OCI-LY3 (cell line): ENCODE measurements around the gene LMTK3.

Experiments used
- EZH2phosphoT487 ChIP-seq: fragments of 200-600 bp; shearing (Covaris generic); IDR thresholded peaks from 2 replicates; pipeline ENCODE4 v1.6.1; 2018; ENCODE audit warnings: antibody characterized with exemption, mixed run types, low read depth
- TF ChIP-seq, protein P1 (sequence below): fragments of 200-600, 300-600 bp; sonication (generic); IDR thresholded peaks from 2 replicates; pipeline ENCODE4 v1.5.1; 2014; ENCODE audit warnings: antibody characterized with exemption, low read length, low read depth

GRCh38 chr19:48540110-48540509, 28.5 kb upstream of the LMTK3 start:
- TF ChIP-seq, protein P1, sequence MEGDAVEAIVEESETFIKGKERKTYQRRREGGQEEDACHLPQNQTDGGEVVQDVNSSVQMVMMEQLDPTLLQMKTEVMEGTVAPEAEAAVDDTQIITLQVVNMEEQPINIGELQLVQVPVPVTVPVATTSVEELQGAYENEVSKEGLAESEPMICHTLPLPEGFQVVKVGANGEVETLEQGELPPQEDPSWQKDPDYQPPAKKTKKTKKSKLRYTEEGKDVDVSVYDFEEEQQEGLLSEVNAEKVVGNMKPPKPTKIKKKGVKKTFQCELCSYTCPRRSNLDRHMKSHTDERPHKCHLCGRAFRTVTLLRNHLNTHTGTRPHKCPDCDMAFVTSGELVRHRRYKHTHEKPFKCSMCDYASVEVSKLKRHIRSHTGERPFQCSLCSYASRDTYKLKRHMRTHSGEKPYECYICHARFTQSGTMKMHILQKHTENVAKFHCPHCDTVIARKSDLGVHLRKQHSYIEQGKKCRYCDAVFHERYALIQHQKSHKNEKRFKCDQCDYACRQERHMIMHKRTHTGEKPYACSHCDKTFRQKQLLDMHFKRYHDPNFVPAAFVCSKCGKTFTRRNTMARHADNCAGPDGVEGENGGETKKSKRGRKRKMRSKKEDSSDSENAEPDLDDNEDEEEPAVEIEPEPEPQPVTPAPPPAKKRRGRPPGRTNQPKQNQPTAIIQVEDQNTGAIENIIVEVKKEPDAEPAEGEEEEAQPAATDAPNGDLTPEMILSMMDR: no peak
- no peak for TF ChIP-seq EZH2phosphoT487
